GM19452 (cell line): ENCODE measurements around the gene C18orf63.
"Not testable (repeated sequence)": the region's sequence is repeated elsewhere in the genome, so short reads cannot be mapped to it uniquely, and the experiment has no call there.

Source experiments
- ATAC-seq: cut with Tn5 transposase; IDR thresholded peaks from one replicate; pipeline ENCODE4 v1.9.1; 2021; ENCODE audit not compliant: unreplicated experiment

The C18orf63 gene

DNA sequence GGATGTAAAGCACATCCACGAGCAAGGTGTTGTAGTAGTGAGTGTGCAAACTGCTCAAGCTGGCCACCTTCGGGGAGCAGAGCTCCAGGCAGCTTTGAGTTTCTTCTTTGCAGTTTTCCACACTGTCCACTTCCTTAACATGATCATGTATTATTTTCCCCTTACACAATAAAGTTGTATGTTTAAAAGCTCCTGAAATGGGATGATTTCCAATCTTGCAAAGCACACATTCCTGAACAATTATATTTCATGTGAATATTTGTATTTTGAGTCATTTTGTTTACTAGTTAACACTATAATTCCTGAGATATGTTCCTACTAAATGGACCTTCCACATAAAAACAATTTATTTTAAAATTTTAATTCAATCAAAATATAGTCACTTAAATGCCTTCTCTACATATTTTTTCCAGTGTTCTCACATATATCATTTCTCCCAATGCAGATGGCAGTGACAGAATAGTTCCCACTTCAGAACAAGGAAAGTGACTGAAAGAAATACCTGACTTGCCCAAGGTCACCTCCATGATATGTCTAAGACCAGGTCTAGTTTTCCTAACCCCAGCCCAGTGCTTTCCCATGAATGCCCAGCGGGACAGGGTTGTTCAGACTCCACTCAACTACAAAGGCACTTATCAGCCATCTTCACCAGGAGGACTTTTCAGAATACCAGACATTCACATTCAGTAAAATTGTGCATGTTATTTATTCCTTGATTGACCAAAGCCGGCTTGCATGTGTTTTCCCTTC is 29.4 kb upstream of the C18orf63 start:
- no peak for ATAC-seq

DNA sequence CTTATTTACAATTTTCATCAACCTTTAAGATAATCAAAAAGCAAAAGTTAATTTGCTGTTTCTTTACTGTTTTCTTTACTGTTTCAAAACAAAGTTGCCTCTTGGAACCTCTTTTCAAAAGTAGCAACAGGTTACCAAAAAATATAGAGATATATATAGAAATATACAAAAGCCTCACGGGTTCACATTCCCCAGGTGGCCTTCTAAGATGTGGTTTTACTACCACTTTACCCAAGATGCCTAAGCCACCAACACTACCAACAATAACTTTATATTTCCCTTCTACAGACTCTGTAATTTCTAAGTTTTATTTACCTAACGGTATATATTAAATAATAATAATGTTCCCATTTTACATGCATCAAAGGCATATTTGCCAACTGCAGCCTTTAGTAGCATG is 28.8 kb upstream of the C18orf63 start:
- no peak for ATAC-seq

DNA sequence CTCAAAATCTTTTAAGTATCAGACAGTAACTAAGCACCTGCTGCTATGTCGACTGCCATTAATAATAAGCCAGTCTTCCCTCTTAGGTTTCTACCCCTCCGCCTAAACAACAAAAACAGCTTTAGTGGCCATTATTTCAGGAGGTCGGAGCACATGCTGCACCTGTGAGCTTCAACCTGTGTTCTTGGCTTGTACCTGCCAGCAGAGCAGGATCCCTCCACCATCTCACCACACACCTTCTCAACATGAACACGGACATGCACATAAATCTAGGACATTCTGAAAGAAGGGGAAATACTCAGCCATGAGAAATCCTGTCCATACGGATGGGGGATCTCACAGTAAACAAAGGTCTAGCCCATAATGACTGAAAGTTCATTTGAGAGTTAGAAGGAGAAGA is 27.6 kb upstream of the C18orf63 start:
- no peak for ATAC-seq

DNA sequence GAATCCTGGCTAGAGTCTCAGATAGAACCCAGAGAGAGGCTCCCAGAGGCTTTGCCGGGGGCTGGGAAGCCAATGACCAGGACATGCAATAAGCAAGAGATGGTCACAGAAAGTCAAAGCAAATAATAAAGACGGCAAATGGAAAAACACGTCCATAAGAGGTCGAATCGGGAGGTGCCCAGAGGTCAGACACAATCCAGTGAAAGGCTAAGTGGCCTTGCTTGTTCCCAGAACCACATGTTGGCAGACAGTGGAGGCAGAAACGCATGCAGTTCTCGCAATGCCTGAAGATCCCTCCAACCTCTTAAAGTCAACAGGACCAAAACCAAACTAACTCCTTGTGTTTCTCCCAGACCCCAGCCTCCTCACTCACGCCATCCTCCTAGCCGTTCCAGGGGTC is 26.9 kb upstream of the C18orf63 start:
- ATAC-seq: no peak

DNA sequence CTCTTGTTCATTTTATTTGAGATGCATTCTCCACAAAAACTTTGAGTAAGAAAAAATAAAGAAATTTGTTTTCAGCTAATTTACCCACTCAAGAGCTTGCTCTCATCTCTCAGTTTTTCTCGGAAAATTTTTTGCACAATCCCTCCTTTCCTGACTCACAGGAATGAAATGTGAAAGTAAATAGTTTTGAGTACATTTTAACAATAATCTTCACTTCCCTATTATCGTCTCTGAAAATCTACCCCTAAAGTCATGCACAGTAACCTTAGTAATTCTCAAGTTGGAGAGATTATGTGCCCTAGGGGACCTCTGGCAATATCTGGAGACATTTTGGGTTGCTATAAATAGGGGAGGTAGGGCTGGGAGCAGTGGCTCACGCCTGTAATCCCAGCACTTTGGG is 26.5 kb upstream of the C18orf63 start:
- ATAC-seq: no peak

DNA sequence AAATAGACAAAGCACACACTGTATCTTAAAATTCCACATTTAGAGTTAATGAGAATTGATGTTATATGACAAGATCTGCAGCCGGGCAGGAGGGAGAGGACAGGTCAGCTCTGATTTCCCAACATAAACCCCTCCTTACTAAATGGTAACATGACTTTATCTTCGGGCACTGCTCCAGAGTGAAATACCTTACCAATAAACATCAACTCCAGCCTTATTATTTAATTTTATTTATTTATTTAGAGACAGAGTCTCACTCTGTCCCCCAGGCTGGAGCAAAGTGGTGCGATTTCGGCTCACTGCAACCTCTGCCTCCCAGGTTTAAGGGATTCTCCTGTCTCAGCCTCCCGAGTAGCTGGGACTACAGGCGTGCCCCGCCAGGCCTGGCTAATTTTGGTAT is 25.6 kb upstream of the C18orf63 start:
- ATAC-seq: no peak

DNA sequence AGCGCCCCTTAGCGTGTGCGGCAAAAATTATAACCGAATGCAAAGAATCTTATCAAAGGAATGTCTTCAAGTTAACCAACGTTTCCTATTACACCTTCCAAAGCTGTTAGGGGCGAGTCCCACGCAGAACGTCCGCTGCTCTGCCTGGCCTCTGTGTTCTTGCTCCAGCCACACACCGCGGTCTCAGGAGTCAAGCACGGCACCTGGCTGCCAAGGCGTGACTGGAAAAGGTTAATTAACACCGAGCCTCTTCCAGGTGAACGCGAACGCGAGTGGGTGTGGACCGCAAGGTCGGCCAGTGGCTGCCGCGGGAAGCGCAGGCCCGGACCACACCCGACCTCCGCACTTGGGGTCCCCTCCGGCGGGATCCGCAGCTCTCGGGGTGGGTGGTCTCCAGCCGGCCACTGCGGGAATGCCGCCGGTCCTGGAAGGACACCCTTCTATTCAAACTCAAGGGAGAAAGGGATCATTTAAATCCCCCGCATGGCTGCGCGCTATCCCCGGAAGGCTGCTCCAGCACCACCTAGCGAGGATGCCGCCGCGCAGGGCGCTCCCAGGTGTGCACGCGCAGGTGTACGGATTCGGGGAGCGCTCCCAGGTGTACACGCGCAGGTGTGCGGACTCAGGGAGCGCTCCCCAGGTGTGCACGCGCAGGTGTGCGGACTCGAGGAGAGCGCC is 24.7 kb upstream of the C18orf63 start:
- no peak for ATAC-seq

DNA sequence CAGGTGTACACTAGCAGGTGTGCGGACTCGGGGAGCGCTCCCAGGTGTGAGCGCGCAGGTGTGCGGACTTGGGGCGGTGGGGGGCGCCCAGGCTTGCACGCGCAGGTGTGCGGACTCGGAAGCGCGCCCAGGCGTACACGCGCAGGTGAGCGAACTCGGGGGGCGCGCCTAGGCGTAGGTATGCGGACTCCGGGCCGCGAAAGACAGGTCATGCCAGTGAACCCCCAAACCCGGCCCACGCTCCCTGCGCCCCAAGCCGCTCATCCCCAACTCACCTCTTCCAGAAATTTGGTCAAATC is 24.2 kb upstream of the C18orf63 start:
- no peak for ATAC-seq

DNA sequence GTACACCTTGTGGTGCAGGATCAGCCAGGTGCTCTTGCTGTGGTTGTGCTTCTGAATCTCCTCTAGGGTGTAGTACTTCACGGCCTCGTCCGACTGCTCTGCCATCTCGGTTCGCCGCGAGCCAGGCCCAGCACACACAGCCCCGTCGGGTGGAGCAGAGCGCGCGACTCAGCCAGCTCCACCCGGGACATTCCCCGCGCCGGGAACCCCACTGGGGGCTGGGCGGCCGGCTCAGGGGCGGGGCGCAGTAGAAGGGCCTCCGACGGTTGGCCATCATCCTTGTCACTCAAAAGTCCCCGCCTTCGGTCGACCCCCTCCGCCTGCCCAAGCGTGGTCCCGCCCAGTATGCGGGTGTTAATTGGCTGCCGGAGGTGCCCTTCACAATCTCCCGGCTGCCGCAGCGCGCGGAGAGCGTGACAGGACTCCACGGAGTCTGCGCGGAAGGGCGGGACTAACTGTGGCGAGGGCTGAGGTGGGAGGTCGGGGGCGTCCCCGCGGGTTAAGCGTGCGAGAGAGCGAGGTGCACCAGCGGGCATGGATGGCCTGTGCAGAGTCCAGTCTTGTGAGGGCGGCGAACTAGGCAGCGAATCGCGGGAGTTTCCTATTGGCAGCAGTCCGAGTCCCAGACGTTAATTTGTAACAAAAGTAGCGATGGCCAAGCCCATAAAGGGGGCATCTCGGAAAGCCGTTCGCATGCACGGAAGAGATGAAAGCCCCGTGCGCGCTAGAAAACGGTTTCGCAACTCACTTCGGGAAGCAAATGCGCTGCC is 23.7 kb upstream of the C18orf63 start, which contains the start of gene CYB5A:
TSS of gene CYB5A (minus strand) at position 193 of the 770 bp plus-strand sequence. CDS start at position 105, 88 bp downstream.
- peak; percentile 99 for ATAC-seq

DNA sequence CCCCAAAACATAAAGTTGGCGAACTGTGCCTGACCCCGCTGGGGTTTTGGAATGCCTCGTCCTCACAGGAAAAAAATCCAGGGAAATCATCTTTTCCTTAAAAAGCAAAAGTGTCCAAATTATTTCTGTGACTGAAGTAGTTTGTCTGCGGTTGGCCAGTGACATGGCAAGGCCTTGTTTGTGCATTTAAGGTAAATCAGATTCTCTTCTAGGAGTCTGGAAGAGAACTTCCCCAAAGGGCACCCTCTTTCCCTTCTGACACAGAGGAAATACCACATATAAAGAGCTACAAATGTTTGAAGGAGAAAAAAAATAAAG is 23.1 kb upstream of the C18orf63 start:
- ATAC-seq: no peak

DNA sequence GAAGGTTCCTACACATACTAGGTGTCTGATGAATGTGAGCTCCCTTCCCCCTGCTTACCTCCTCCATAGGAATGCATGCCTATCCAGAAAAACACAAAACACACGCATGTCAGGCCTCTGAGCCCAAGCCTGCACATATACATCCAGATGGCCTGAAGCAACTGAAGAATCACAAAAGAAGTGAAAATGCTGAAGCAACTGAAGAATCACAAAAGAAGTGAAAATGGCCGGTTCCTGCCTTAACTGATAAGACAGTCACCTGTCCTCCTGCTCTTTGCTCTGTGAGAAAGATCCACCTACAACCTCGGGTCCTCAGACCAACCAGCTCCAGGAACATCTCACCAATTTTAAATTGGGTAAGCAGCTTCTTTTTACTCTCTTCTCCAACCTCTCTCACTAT is 22.7 kb upstream of the C18orf63 start:
- not testable (repeated sequence) for ATAC-seq

DNA sequence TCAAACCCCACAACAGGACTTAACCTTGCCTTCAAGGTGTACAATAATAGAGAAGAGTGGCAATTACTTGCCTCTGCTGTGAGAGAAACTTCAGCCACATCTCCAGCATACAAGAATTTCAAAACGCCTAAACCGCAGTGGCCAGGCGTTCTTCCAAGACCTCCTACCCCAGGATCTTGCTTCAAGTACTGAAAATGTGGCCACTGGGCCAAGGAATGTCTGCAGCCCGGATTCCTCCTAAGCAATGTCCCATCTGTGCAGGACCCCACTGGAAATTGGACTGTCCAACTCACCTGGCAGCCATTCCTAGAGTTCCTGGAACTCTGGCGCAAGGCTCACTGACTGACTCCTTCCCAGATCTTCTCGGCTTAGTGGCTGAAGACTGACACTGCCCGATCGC is 21.1 kb upstream of the C18orf63 start:
- ATAC-seq: no peak

DNA sequence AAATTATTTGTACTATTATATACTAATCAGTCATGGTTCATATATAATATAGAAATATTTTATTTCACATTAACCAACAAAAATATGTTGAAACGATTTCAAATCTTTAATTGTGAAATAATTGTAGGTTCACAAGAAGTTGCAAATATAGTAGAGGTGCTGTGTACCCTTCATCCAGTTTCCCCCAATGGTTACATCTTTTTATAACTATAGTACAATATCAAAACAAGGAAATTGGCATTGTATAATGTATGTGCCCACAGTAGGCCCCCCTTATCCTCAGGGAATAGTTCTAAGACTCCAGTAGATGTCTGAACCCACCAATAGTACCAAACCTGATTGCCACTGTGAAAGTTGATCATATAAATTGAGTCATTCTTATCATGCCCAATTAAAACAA is 16.5 kb upstream of the C18orf63 start:
- no peak for ATAC-seq

DNA sequence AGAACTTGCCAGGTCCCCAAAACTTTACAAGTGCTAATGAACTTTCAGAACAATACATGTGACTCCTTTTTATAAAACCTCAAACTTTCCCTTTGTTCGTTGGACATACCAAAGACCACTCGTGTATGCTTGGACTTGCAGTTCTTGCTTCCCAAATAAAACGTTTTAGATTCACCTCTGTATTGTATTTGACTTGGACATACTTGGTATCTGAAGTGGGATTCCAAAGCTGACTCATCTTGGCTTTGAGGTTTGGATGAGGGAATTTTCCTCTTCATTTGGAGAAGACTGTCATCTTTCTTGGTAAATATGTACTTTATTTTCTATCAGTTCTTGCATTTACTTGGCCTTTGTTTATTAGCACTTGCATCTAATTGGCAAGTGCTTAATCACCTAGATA is 15.9 kb upstream of the C18orf63 start:
- no peak for ATAC-seq

DNA sequence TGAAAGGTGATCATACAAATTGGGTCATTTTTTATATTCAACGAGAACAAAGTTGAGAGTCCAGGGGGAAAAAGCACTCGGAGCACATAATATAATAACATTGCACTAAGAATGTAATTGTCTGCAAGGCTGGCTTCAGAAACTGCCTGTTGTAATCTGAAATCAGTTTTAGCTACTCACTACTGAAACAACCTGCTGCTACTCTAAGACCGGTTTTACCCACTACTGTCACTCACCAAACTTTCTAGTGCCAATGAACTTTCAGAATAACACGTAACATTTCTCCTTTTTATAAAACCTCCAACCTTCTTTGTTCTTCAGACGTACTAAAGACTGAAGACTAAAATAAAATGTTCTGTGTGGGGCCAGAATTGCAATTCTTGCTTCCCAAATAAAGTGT is 12.3 kb upstream of the C18orf63 start:
- no peak for ATAC-seq

DNA sequence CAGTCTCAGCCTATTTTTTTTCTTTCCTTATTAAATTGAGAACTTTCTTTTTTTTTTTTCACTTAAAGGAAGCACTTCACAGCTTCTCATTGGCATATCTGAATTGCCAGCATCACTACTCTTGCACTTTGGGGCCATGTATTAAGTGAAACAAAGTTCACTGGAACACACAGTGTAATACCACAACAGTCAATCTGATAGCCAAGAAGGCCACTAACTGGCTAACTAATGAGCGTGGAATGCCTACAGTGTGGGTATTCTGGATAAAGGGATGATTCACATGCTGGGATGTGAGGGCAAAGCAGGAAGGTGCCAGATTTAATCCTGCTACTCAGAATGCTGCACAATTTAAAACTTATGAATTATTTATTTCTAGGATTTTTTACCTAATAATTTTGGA is 11.7 kb upstream of the C18orf63 start:
- no peak for ATAC-seq

DNA sequence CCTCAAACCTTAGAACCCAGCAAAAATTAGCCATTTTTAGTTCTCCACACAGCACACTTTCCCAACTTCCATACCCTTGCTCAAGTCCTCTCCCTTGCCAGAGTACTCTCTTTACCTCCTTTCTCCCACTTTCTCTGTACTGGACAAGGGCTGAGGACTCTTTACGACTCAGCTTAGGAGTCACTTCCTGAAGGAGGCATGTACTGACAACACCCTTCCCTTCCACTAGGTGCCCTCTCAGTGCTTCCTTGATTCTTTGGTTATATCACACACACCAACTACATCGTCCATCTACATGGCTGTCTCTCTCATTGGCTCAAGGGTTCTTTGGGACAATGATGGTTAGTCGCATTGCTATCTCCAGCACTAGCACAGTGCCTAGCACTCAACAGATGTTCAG is 5.2 kb upstream of the C18orf63 start:
- ATAC-seq: peak; percentile 78

DNA sequence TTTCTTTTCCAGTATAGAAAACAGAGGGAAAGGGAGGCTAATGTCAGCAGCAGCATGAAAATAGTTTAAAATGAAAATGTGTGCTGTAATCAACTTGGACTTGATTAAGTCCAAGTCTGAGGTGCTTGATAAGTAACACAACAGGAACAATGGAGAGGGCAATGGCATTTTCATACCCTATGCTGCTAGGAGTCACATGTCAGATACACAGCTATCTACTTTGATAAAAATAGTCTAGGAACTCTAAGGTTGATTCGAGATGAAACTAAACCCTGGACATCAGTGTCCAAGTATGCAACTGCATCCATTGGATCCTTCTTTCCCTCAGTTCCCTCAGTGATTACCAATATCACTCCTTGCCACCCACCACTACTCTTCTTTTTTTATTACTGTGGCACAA is 4.6 kb upstream of the C18orf63 start:
- no peak for ATAC-seq

DNA sequence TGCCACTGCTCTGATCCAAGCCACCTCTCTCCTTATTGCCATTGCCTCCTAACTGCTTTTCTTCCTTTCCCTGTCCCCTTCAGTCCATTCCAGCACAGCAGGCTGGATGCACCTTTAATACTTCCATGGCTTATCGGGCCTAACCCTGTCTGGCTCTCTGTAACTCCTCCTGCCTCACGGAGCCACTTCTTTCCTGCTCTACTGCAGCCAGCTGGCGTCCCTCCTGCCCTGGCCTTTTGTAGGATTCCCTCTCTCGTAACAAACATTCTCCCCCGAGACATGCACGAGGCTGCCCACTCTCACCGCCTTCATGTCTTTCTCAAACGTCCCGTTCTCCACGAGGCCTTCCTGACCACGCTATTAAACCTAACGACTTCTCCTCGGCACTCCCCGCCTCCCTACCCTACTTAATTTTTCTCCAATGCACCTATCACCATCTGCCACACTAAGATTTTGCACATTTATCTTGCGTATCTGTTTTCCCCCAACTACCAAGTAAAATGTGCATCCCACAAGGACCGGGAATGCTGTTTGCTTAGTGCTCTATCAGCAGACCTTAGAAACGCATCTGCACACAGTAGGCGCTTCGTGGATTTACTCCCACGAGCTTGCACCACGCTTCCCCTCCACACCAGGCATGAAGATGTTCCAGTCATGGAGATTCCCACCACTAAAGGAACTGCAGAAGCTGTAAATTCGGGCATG is 728 bp upstream of the C18orf63 start:
- ATAC-seq: no peak

DNA sequence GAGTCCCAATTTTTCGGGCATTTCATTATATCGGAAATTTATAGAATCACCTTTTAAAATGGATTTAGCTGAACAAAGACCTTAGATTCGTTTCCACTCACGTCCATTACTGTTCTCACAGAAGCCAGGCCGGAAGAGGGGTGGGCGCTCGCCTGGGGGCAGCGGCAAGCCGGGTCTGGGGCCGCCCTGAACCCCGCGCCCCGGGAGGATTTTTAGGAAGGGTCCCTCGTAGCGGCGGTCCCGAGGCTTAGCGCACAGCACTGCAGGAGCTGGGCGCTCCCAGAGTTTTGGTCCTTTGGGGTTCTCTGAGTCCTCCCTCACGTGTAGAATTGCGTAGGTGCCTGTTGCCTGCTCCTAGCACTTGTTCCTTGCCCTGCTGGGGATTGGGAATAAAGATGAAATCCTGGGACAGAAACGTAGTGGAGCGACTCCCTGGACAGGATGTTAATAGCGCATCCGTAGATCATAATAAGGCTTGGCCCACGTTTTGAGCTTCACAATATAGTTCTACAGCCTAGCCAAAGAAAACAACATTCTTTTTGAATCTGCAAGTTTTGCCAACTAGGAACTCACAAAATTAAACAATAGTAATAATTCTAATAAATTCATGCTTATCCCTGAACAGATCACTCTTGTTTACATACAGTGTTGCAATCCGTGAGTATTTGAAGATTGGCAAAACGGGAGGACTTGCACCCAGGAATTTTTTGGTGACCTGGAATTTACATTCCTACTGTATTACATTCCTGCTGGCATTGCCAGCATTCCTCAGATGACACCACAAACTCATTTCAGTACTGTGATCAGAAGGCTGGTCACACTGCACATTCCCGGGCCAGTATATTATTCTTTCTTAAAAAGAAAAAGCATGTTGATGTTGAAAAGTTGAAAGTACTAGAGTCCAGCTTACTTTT is 875 bp downstream of the C18orf63 start:
- no peak for ATAC-seq

DNA sequence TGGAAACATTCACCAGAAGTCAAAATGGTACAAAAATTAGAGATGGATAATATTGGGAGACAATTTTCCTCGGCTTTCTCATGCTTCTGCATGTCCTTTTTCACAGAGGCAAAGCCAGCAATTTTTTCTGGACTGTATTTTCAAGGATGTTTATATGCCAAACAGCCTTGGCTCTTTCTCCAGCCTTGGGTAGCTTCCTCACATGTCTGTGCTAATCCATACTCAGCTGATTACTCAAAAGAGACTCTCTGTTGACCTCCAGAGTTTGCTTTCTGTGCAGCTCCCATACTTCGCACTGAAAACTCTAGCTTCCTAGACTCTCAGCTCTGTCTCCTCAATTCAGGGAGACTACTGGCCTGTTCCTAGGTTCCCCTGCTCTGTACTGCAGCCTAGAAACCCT is 10.6 kb downstream of the C18orf63 start:
- no peak for ATAC-seq
